Upper lobe of left lung (tissue), 4 donors: ENCODE data around the gene MEGF9.

Experiments used
- POLR2A ChIP-seq, 4 donors: fragments of 450-650 bp; IDR thresholded peaks; one replicate each; pipeline ENCODE4 v1.5.1; 2016 to 2017; ENCODE audit warnings: antibody characterized with exemption in 4 of 4, mild to moderate bottlenecking in 2 of 4
- POLR2AphosphoS5 ChIP-seq, 2 donors: sonication (generic); formaldehyde crosslinking; IDR thresholded peaks; one replicate each; pipeline ENCODE4 v1.5.1; 2017; ENCODE audit warnings: antibody characterized with exemption in 2 of 2
- TF ChIP-seq, protein P1 (sequence below), 6 experiments: fragments of 450-650 bp in 4 of 6; fragments of 200-600 bp in 2 of 6; sonication (generic) in 2 of 6; IDR thresholded peaks; one replicate each; pipeline ENCODE4 v1.5.1; 2016 to 2019; ENCODE audit warnings: antibody characterized with exemption in 6 of 6

DNA sequence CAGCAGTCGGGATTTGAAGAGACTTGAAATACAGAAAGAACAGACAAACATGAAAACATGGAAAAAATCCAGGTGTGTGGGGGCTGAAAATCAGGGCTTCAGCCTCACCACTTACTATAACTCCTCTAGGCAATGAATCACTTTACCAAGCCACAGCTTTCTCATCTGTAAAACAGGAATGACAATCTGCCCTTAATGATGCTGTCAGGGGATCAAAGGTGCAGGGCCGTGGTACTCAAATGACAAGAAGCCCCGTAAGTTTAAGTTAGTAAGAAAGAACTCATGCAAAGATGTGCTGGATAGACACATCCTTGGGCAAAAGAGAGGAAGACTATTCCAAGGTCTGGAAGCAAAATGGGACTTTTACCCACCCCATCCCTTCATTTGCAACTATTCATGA, 44.3 kb upstream of the MEGF9 start:
- TF ChIP-seq, protein P1, sequence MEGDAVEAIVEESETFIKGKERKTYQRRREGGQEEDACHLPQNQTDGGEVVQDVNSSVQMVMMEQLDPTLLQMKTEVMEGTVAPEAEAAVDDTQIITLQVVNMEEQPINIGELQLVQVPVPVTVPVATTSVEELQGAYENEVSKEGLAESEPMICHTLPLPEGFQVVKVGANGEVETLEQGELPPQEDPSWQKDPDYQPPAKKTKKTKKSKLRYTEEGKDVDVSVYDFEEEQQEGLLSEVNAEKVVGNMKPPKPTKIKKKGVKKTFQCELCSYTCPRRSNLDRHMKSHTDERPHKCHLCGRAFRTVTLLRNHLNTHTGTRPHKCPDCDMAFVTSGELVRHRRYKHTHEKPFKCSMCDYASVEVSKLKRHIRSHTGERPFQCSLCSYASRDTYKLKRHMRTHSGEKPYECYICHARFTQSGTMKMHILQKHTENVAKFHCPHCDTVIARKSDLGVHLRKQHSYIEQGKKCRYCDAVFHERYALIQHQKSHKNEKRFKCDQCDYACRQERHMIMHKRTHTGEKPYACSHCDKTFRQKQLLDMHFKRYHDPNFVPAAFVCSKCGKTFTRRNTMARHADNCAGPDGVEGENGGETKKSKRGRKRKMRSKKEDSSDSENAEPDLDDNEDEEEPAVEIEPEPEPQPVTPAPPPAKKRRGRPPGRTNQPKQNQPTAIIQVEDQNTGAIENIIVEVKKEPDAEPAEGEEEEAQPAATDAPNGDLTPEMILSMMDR (IDR thresholded peaks at IDR 0.05), result no peak
- TF ChIP-seq POLR2A (IDR thresholded peaks at IDR 0.05) (no peak), POLR2AphosphoS5 (IDR thresholded peaks at IDR 0.05) (no peak)
